ENCODE data around the gene MYLK2.

MYLK2 gene

GRCh38 chr20:31819083-31819784, at the start of gene MYLK2:
MYLK2 (plus strand) TSS chr20:31819356; CDS start chr20:31819581, 225 bp downstream.
- H3K36me3 ChIP-seq (ENCODE audit: control insufficient read depth, insufficient read depth, low read length): no peaks in the 10 kb centered on the region
- no peaks in the 10 kb centered on the region for H3K9me3 ChIP-seq (ENCODE audit: control insufficient read depth, insufficient read depth, low read depth, low read length)
- no peaks in the 10 kb centered on the region for H3K27me3 ChIP-seq (ENCODE audit: control insufficient read depth, insufficient read depth, low read length)
- no peak within 1 kb of the TSS for H3K9ac ChIP-seq (ENCODE audit: low read length)
- no peak within 1 kb of the TSS for H3K27ac ChIP-seq (ENCODE audit: low read depth, low read length)
- H3K4me3 ChIP-seq (ENCODE audit: low read depth, low read length): no peak within 1 kb of the TSS
- peaks cover 24% of the 10 kb centered on the region for H3K4me1 ChIP-seq (ENCODE audit: control insufficient read depth, insufficient read depth, low read length)

- Histone ChIP-seq H3K36me3 (ENCODE audit: control insufficient read depth, insufficient read depth, low read length) (peaks cover 91% of the 10 kb centered on the region), H3K4me3 (ENCODE audit: low read depth, low read length) (no peak overlapping the region)
Measured at GRCh38 chr20:31769681-31770080, 49.5 kb upstream of the MYLK2 start.

GRCh38 chr20:31770243-31770642, 48.9 kb upstream of the MYLK2 start:
- Histone ChIP-seq H3K36me3 (ENCODE audit: control insufficient read depth, insufficient read depth, low read length) (peaks cover 88% of the 10 kb centered on the region), H3K27ac (ENCODE audit: low read depth, low read length) (no peak overlapping the region)

More at GRCh38 chr20:31769681-31770080, 49.5 kb upstream of the MYLK2 start:
- H3K27me3 ChIP-seq (ENCODE audit: control insufficient read depth, insufficient read depth, low read length): no peaks in the 10 kb centered on the region
- H3K9me3 ChIP-seq (ENCODE audit: control insufficient read depth, insufficient read depth, low read depth, low read length): no peaks in the 10 kb centered on the region
- no peak overlapping the region for H3K27ac ChIP-seq (ENCODE audit: low read depth, low read length)
- H3K4me1 ChIP-seq (ENCODE audit: control insufficient read depth, insufficient read depth, low read length): no peaks in the 10 kb centered on the region
- H3K9ac ChIP-seq (ENCODE audit: low read length): no peak overlapping the region

GRCh38 chr20:31774408-31774807, 44.7 kb upstream of the MYLK2 start:
- Histone ChIP-seq H3K4me1 (ENCODE audit: control insufficient read depth, insufficient read depth, low read length) (no peaks in the 10 kb centered on the region), H3K27ac (ENCODE audit: low read depth, low read length) (no peak overlapping the region), H3K36me3 (ENCODE audit: control insufficient read depth, insufficient read depth, low read length) (peaks cover 92% of the 10 kb centered on the region), H3K9ac (ENCODE audit: low read length) (no peak overlapping the region), H3K4me3 (ENCODE audit: low read depth, low read length) (no peak overlapping the region), H3K9me3 (ENCODE audit: control insufficient read depth, insufficient read depth, low read depth, low read length) (no peaks in the 10 kb centered on the region), H3K27me3 (ENCODE audit: control insufficient read depth, insufficient read depth, low read length) (no peaks in the 10 kb centered on the region)

More at GRCh38 chr20:31770243-31770642, 48.9 kb upstream of the MYLK2 start:
- no peaks in the 10 kb centered on the region for H3K9me3 ChIP-seq (ENCODE audit: control insufficient read depth, insufficient read depth, low read depth, low read length)
- no peaks in the 10 kb centered on the region for H3K4me1 ChIP-seq (ENCODE audit: control insufficient read depth, insufficient read depth, low read length)
- H3K9ac ChIP-seq (ENCODE audit: low read length): no peak overlapping the region
- no peak overlapping the region for H3K4me3 ChIP-seq (ENCODE audit: low read depth, low read length)
- no peaks in the 10 kb centered on the region for H3K27me3 ChIP-seq (ENCODE audit: control insufficient read depth, insufficient read depth, low read length)

GRCh38 chr20:31780839-31781238, 38.3 kb upstream of the MYLK2 start:
- no peak overlapping the region for H3K27ac ChIP-seq (ENCODE audit: low read depth, low read length)
- H3K36me3 ChIP-seq (ENCODE audit: control insufficient read depth, insufficient read depth, low read length): peaks cover 96% of the 10 kb centered on the region
- no peaks in the 10 kb centered on the region for H3K27me3 ChIP-seq (ENCODE audit: control insufficient read depth, insufficient read depth, low read length)
- no peak overlapping the region for H3K4me3 ChIP-seq (ENCODE audit: low read depth, low read length)
- 0 out of 2 replicates have a peak, but pooled peaks cover 5% of the 10 kb centered on the region for H3K4me1 ChIP-seq (ENCODE audit: control insufficient read depth, insufficient read depth, low read length)
- H3K9me3 ChIP-seq (ENCODE audit: control insufficient read depth, insufficient read depth, low read depth, low read length): no peaks in the 10 kb centered on the region
- H3K9ac ChIP-seq (ENCODE audit: low read length): no peak overlapping the region

- Histone ChIP-seq H3K27ac (ENCODE audit: low read depth, low read length) (no peak overlapping the region), H3K9me3 (ENCODE audit: control insufficient read depth, insufficient read depth, low read depth, low read length) (no peaks in the 10 kb centered on the region), H3K4me1 (ENCODE audit: control insufficient read depth, insufficient read depth, low read length) (0 out of 2 replicates have a peak, but pooled peaks cover 5% of the 10 kb centered on the region), H3K27me3 (ENCODE audit: control insufficient read depth, insufficient read depth, low read length) (no peaks in the 10 kb centered on the region), H3K4me3 (ENCODE audit: low read depth, low read length) (no peak overlapping the region), H3K9ac (ENCODE audit: low read length) (no peak overlapping the region), H3K36me3 (ENCODE audit: control insufficient read depth, insufficient read depth, low read length) (peaks cover 97% of the 10 kb centered on the region)
Measured at GRCh38 chr20:31781945-31782344, 37.2 kb upstream of the MYLK2 start.

GRCh38 chr20:31784354-31785044, 34.7 kb upstream of the MYLK2 start:
- Histone ChIP-seq H3K4me1 (ENCODE audit: control insufficient read depth, insufficient read depth, low read length) (0 out of 2 replicates have a peak, but pooled peaks cover 5% of the 10 kb centered on the region), H3K9ac (ENCODE audit: low read length) (no peak overlapping the region), H3K27me3 (ENCODE audit: control insufficient read depth, insufficient read depth, low read length) (no peaks in the 10 kb centered on the region), H3K36me3 (ENCODE audit: control insufficient read depth, insufficient read depth, low read length) (peaks cover 97% of the 10 kb centered on the region), H3K9me3 (ENCODE audit: control insufficient read depth, insufficient read depth, low read depth, low read length) (no peaks in the 10 kb centered on the region), H3K27ac (ENCODE audit: low read depth, low read length) (no peak overlapping the region), H3K4me3 (ENCODE audit: low read depth, low read length) (no peak overlapping the region)

GRCh38 chr20:31785089-31785488, 34.1 kb upstream of the MYLK2 start:
- Histone ChIP-seq H3K36me3 (ENCODE audit: control insufficient read depth, insufficient read depth, low read length) (peaks cover 97% of the 10 kb centered on the region), H3K9me3 (ENCODE audit: control insufficient read depth, insufficient read depth, low read depth, low read length) (no peaks in the 10 kb centered on the region), H3K27ac (ENCODE audit: low read depth, low read length) (no peak overlapping the region), H3K27me3 (ENCODE audit: control insufficient read depth, insufficient read depth, low read length) (no peaks in the 10 kb centered on the region), H3K9ac (ENCODE audit: low read length) (no peak overlapping the region), H3K4me1 (ENCODE audit: control insufficient read depth, insufficient read depth, low read length) (0 out of 2 replicates have a peak, but pooled peaks cover 5% of the 10 kb centered on the region), H3K4me3 (ENCODE audit: low read depth, low read length) (no peak overlapping the region)

- Histone ChIP-seq H3K9ac (ENCODE audit: low read length) (no peak overlapping the region), H3K4me1 (ENCODE audit: control insufficient read depth, insufficient read depth, low read length) (0 out of 2 replicates have a peak, but pooled peaks cover 5% of the 10 kb centered on the region), H3K4me3 (ENCODE audit: low read depth, low read length) (no peak overlapping the region), H3K27ac (ENCODE audit: low read depth, low read length) (no peak overlapping the region), H3K27me3 (ENCODE audit: control insufficient read depth, insufficient read depth, low read length) (no peaks in the 10 kb centered on the region), H3K36me3 (ENCODE audit: control insufficient read depth, insufficient read depth, low read length) (peaks cover 96% of the 10 kb centered on the region), H3K9me3 (ENCODE audit: control insufficient read depth, insufficient read depth, low read depth, low read length) (no peaks in the 10 kb centered on the region)
Measured at GRCh38 chr20:31788578-31788977, 30.6 kb upstream of the MYLK2 start.

- Histone ChIP-seq H3K9me3 (ENCODE audit: control insufficient read depth, insufficient read depth, low read depth, low read length) (no peaks in the 10 kb centered on the region), H3K4me1 (ENCODE audit: control insufficient read depth, insufficient read depth, low read length) (no peaks in the 10 kb centered on the region), H3K9ac (ENCODE audit: low read length) (no peak overlapping the region), H3K27me3 (ENCODE audit: control insufficient read depth, insufficient read depth, low read length) (no peaks in the 10 kb centered on the region), H3K27ac (ENCODE audit: low read depth, low read length) (no peak overlapping the region), H3K4me3 (ENCODE audit: low read depth, low read length) (no peak overlapping the region), H3K36me3 (ENCODE audit: control insufficient read depth, insufficient read depth, low read length) (peaks cover 96% of the 10 kb centered on the region)
Measured at GRCh38 chr20:31790401-31790800, 28.8 kb upstream of the MYLK2 start.

GRCh38 chr20:31797364-31797763, 21.8 kb upstream of the MYLK2 start:
- H3K4me3 ChIP-seq (ENCODE audit: low read depth, low read length): no peak overlapping the region
- no peaks in the 10 kb centered on the region for H3K4me1 ChIP-seq (ENCODE audit: control insufficient read depth, insufficient read depth, low read length)
- no peaks in the 10 kb centered on the region for H3K27me3 ChIP-seq (ENCODE audit: control insufficient read depth, insufficient read depth, low read length)
- H3K9me3 ChIP-seq (ENCODE audit: control insufficient read depth, insufficient read depth, low read depth, low read length): no peaks in the 10 kb centered on the region
- no peak overlapping the region for H3K27ac ChIP-seq (ENCODE audit: low read depth, low read length)
- H3K9ac ChIP-seq (ENCODE audit: low read length): no peak overlapping the region
- H3K36me3 ChIP-seq (ENCODE audit: control insufficient read depth, insufficient read depth, low read length): peaks cover 98% of the 10 kb centered on the region

Measured in HUES6 (cell line).